ACC112 (cell line): Measurements from ENCODE around the gene COL24A1.
"Not testable (repeated sequence)": the region's sequence is repeated elsewhere in the genome, so short reads cannot be mapped to it uniquely, and the experiment has no call there.

Source experiments
- H2AFZ ChIP-seq: fragments of 200-600 bp; sonication (generic); one replicate; pipeline ENCODE4 v1.6.0; 2017; ENCODE audit warnings: antibody characterized with exemption, low read length; ENCODE audit not compliant: unreplicated experiment
- H3K27ac ChIP-seq: fragments of 200-600 bp; sonication (generic); 2 replicates; pipeline ENCODE4 v1.5.1; 2014; ENCODE audit warnings: low read depth, mild to moderate bottlenecking, antibody characterized with exemption, low read length, moderate library complexity
- H3K27me3 ChIP-seq: fragments of 200-600 bp; sonication (generic); 2 replicates; pipeline ENCODE4 v1.6.1; 2014; ENCODE audit warnings: mild to moderate bottlenecking, antibody characterized with exemption, low read length, moderate library complexity, mixed read lengths; ENCODE audit not compliant: insufficient read depth
- H3K36me3 ChIP-seq: fragments of 200-600 bp; sonication (generic); 2 replicates; pipeline ENCODE4 v1.6.1; 2016; ENCODE audit warnings: mild to moderate bottlenecking, antibody characterized with exemption, low read length, moderate library complexity, mixed read lengths; ENCODE audit not compliant: insufficient read depth
- H3K4me1 ChIP-seq: fragments of 200-600 bp; sonication (generic); one replicate; pipeline ENCODE4 v1.6.1; 2016; ENCODE audit warnings: low read length, mixed read lengths; ENCODE audit not compliant: insufficient read depth, unreplicated experiment, control insufficient read depth
- H3K4me3 ChIP-seq: fragments of 200-600 bp; sonication (generic); 2 replicates; pipeline ENCODE4 v1.5.1; 2014; ENCODE audit warnings: mild to moderate bottlenecking, low read depth, low read length
- H3K79me2 ChIP-seq: fragments of 200-600 bp; sonication (generic); one replicate; pipeline ENCODE4 v1.6.0; 2016; ENCODE audit warnings: low read length; ENCODE audit not compliant: control insufficient read depth, unreplicated experiment, insufficient read depth

COL24A1 gene

GRCh38 chr1:85894651-85895050, 261.9 kb downstream of the COL24A1 start:
- Histone ChIP-seq H3K36me3 (no peaks in the 10 kb centered on the region), H3K27ac (no peak overlapping the region), H3K4me1 (peaks cover 7% of the 10 kb centered on the region), H3K27me3 (no peaks in the 10 kb centered on the region), H3K79me2 (no peaks in the 10 kb centered on the region), H2AFZ (no peak overlapping the region), H3K4me3 (no peak overlapping the region)

- no peak overlapping the region for H2AFZ ChIP-seq
- H3K4me3 ChIP-seq: no peak overlapping the region
- no peaks in the 10 kb centered on the region for H3K4me1 ChIP-seq
- H3K27me3 ChIP-seq: no peaks in the 10 kb centered on the region
- no peaks in the 10 kb centered on the region for H3K36me3 ChIP-seq
- H3K79me2 ChIP-seq: no peaks in the 10 kb centered on the region
- no peak overlapping the region for H3K27ac ChIP-seq
Measured at GRCh38 chr1:85892366-85892765, 264.2 kb downstream of the COL24A1 start.

GRCh38 chr1:85889870-85890269, 266.7 kb downstream of the COL24A1 start:
- Histone ChIP-seq H3K36me3 (no peaks in the 10 kb centered on the region), H3K4me1 (no peaks in the 10 kb centered on the region), H3K27me3 (no peaks in the 10 kb centered on the region), H3K4me3 (no peak overlapping the region), H3K27ac (no peak overlapping the region), H2AFZ (no peak overlapping the region), H3K79me2 (no peaks in the 10 kb centered on the region)

DNA sequence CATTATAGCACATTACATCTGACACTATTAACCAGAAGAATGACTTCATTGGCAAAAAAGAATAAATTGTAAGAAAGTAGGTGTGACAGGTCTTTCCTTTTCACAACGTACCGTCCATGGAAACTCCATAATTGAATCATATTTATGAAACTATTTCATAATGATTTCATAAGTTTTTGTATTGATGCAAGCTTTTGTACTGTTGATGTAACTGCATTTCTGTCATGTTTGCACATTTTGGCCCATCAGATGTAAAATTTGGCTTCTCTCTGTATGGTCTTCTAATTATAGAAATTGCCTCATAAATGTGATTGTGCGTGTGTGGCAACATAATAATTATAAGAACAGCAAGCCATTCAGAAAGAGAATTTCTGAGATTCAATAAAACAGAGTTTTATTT, 267.7 kb downstream of the COL24A1 start:
- no peaks in the 10 kb centered on the region for H3K27me3 ChIP-seq
- H3K4me1 ChIP-seq: peaks cover 6% of the 10 kb centered on the region
- H3K79me2 ChIP-seq: no peaks in the 10 kb centered on the region
- no peaks in the 10 kb centered on the region for H3K36me3 ChIP-seq
- no peak overlapping the region for H2AFZ ChIP-seq
- no peak overlapping the region for H3K27ac ChIP-seq
- H3K4me3 ChIP-seq: no peak overlapping the region

- no peaks in the 10 kb centered on the region for H3K79me2 ChIP-seq
- H3K4me1 ChIP-seq: peaks cover 6% of the 10 kb centered on the region
- no peaks in the 10 kb centered on the region for H3K27me3 ChIP-seq
- no peaks in the 10 kb centered on the region for H3K36me3 ChIP-seq
- H3K4me3 ChIP-seq: no peak overlapping the region
- H2AFZ ChIP-seq: peak overlapping the region; percentile 39
- no peak overlapping the region for H3K27ac ChIP-seq
Measured at GRCh38 chr1:85884372-85885035, 272.1 kb downstream of the COL24A1 start.

DNA sequence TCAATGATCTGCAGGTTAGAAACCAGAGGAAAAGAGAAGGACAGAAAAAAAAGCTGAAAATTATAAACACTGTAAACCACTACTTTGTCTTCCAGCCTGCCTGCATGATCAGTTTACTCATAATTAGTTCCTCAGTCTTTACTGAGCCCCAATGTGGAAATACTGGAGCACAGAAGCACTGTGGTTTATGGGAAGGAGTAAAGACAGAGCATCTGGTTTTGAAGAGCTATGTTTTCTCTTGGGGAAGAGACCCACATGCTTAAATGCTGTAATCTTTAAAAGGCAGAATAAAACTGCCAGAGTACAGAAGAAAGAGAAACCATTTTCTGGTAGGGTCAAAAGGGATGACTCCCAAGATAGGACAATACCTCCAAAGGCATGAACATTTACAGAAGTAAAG, 289.4 kb downstream of the COL24A1 start:
- no peak overlapping the region for H2AFZ ChIP-seq
- H3K27me3 ChIP-seq: no peaks in the 10 kb centered on the region

GRCh38 chr1:85865213-85865612, 291.4 kb downstream of the COL24A1 start:
- H3K36me3 ChIP-seq: no peaks in the 10 kb centered on the region
- H3K27ac ChIP-seq: no peak overlapping the region
- H3K4me1 ChIP-seq: no peaks in the 10 kb centered on the region
- H3K27me3 ChIP-seq: no peaks in the 10 kb centered on the region
- H3K79me2 ChIP-seq: no peaks in the 10 kb centered on the region
- no peak overlapping the region for H2AFZ ChIP-seq
- no peak overlapping the region for H3K4me3 ChIP-seq

More for the DNA sequence above, 289.4 kb downstream of the COL24A1 start:
- Histone ChIP-seq H3K4me3 (no peak overlapping the region), H3K36me3 (no peaks in the 10 kb centered on the region), H3K27ac (no peak overlapping the region), H3K79me2 (no peaks in the 10 kb centered on the region), H3K4me1 (no peaks in the 10 kb centered on the region)

GRCh38 chr1:85864727-85865126, 291.8 kb downstream of the COL24A1 start:
- Histone ChIP-seq H3K4me3 (no peak overlapping the region), H3K36me3 (no peaks in the 10 kb centered on the region), H3K79me2 (no peaks in the 10 kb centered on the region), H3K27ac (no peak overlapping the region), H3K27me3 (no peaks in the 10 kb centered on the region), H3K4me1 (no peaks in the 10 kb centered on the region), H2AFZ (no peak overlapping the region)

GRCh38 chr1:85863639-85864038, 292.9 kb downstream of the COL24A1 start:
- H3K4me1 ChIP-seq, H2AFZ ChIP-seq, H3K27me3 ChIP-seq, H3K27ac ChIP-seq, H3K79me2 ChIP-seq, H3K4me3 ChIP-seq, H3K36me3 ChIP-seq: not testable (repeated sequence)

DNA sequence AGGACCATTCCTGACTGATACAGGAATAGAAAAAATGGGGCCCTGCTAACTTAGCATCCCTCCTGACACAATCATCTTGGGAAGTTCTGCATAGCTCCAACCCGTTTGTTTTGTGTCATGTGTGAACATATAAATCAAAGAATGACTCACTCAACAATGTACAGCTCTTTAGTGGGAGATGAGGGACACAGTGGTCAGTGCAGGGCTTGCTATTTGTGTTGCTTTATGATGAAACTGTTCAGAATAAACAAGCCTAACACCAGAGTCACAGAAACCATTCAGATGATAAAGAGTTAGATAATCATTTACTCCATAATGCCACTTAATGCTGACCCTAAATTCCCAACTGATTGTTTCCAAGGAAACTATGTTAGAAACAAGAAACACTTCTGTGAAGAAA, 294.1 kb downstream of the COL24A1 start:
- H3K27ac ChIP-seq: no peak overlapping the region
- no peaks in the 10 kb centered on the region for H3K79me2 ChIP-seq
- H3K36me3 ChIP-seq: no peaks in the 10 kb centered on the region
- H3K27me3 ChIP-seq: no peaks in the 10 kb centered on the region
- no peak overlapping the region for H3K4me3 ChIP-seq
- no peak overlapping the region for H2AFZ ChIP-seq
- no peaks in the 10 kb centered on the region for H3K4me1 ChIP-seq

DNA sequence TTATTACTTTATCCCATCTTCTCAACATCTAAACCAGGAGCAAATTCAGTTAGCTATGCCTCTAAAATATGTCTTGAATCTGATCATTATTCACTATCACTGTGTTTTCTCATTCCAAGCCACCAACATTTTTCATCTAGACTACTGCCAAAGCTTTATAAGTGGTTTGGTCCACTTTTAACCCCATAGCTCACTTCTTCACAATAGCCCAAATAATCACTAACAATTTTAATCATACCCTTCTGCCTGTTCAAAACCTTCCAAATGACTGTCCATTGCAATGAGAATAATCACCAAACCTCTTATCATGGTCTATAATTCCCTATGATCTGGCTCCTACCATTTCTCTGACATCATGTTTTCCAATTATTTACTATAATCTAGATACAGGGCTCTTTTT, 298.6 kb downstream of the COL24A1 start:
- Histone ChIP-seq H3K27ac (no peak overlapping the region), H3K79me2 (no peaks in the 10 kb centered on the region), H3K4me1 (no peaks in the 10 kb centered on the region), H3K36me3 (no peaks in the 10 kb centered on the region), H3K4me3 (no peak overlapping the region), H2AFZ (no peak overlapping the region), H3K27me3 (0 out of 2 replicates have a peak, but pooled peaks cover 4% of the 10 kb centered on the region)
